Neural cell (in vitro differentiated cells): Measurements from ENCODE around the gene SMAP2. TPM values are rescaled to one million over a fixed set of nuclear protein-coding genes. Genes with fewer than 3 reads are reported as not detected.

Experiments used
- H2AFZ ChIP-seq: fragments of 200-600, 300-800 bp; sonication (generic), shearing (Covaris generic); 2 replicates; pipeline ENCODE4 v1.6.0; 2014; ENCODE audit warnings: low read depth, mild to moderate bottlenecking, antibody characterized with exemption, low read length, moderate library complexity
- H3F3A ChIP-seq: fragments of 200-600 bp; shearing (Covaris generic); 2 replicates; pipeline ENCODE4 v1.6.1; 2016; ENCODE audit warnings: mild to moderate bottlenecking, moderate library complexity, mixed read lengths, antibody characterized with exemption, low read length; ENCODE audit not compliant: insufficient read depth, poor library complexity, severe bottlenecking
- H3K27ac ChIP-seq: fragments of 200-600, 300-800 bp; sonication (generic), shearing (Covaris generic); 2 replicates; pipeline ENCODE4 v1.5.1; 2014; ENCODE audit warnings: mild to moderate bottlenecking, low read length, moderate library complexity
- H3K27me3 ChIP-seq: fragments of 300-800, 200-600 bp; sonication (generic), shearing (Covaris generic); 2 replicates; pipeline ENCODE4 v1.6.0; 2014; ENCODE audit warnings: mild to moderate bottlenecking, low read depth, low read length, moderate library complexity; ENCODE audit not compliant: insufficient read depth
- H3K36me3 ChIP-seq: fragments of 300-800, 200-600 bp; sonication (generic), shearing (Covaris generic); 2 replicates; pipeline ENCODE4 v1.5.1; 2014; ENCODE audit warnings: mild to moderate bottlenecking, antibody characterized with exemption, low read length, moderate library complexity; ENCODE audit not compliant: insufficient read depth
- H3K4me2 ChIP-seq: fragments of 300-800, 200-600 bp; sonication (generic), shearing (Covaris generic); 2 replicates; pipeline ENCODE4 v1.6.0; 2014; ENCODE audit warnings: mild to moderate bottlenecking, low read length
- H3K4me3 ChIP-seq: fragments of 300-800, 200-600 bp; sonication (generic), shearing (Covaris generic); 2 replicates; pipeline ENCODE4 v1.5.1; 2014; ENCODE audit warnings: mild to moderate bottlenecking, low read length, moderate library complexity
- H3K79me2 ChIP-seq: fragments of 200-600 bp; shearing (Covaris generic); replicated peaks from 2 replicates; pipeline ENCODE4 v1.6.0; 2014; ENCODE audit warnings: mild to moderate bottlenecking, low read length, moderate library complexity; ENCODE audit not compliant: insufficient read depth
- H3K9ac ChIP-seq: fragments of 300-800, 200-600 bp; sonication (generic), shearing (Covaris generic); 2 replicates; pipeline ENCODE4 v1.6.1; 2016; ENCODE audit warnings: mild to moderate bottlenecking, low read length, mixed read lengths
- H3K9me2 ChIP-seq: fragments of 200-600 bp; shearing (Covaris generic); 2 replicates; pipeline ENCODE4 v1.6.1; 2016; ENCODE audit warnings: mild to moderate bottlenecking, low read length, mixed read lengths; ENCODE audit not compliant: insufficient read depth
- H3K9me3 ChIP-seq: fragments of 200-600, 300-800 bp; sonication (generic), shearing (Covaris generic); 2 replicates; pipeline ENCODE4 v1.6.1; 2016; ENCODE audit warnings: mild to moderate bottlenecking, mixed run types, low read length, moderate library complexity, mixed read lengths
- H4K20me1 ChIP-seq: fragments of 200-600 bp; shearing (Covaris generic); 2 replicates; pipeline ENCODE4 v1.6.1; 2016; ENCODE audit warnings: mild to moderate bottlenecking, mixed run types; ENCODE audit not compliant: insufficient read depth
- CTCF ChIP-seq: fragments of 450-650 bp; IDR thresholded peaks from 2 replicates; pipeline ENCODE4 v1.5.1; 2014; ENCODE audit warnings: antibody characterized with exemption, mild to moderate bottlenecking, moderate library complexity; ENCODE audit not compliant: poor library complexity, severe bottlenecking
- EP300 ChIP-seq: fragments of 450-650 bp; conservative IDR thresholded peaks from 2 replicates; pipeline ENCODE4 v1.6.1; 2014; ENCODE audit warnings: antibody characterized with exemption, mild to moderate bottlenecking, moderate library complexity; ENCODE audit not compliant: poor library complexity, severe bottlenecking
- EZH2 ChIP-seq: fragments of 200-600, 300-800 bp; shearing (Covaris generic), sonication (generic); IDR thresholded peaks from 2 replicates; pipeline ENCODE4 v1.6.1; 2014; ENCODE audit warnings: antibody characterized with exemption, low read length, borderline replicate concordance, mild to moderate bottlenecking; ENCODE audit not compliant: insufficient read depth, poor library complexity, severe bottlenecking
- MXI1 ChIP-seq: fragments of 450-650 bp; conservative IDR thresholded peaks from 2 replicates; pipeline ENCODE4 v1.6.1; 2014; ENCODE audit warnings: antibody characterized with exemption, mild to moderate bottlenecking; ENCODE audit not compliant: poor library complexity, severe bottlenecking
- POLR2AphosphoS5 ChIP-seq: IDR thresholded peaks from 2 replicates; pipeline ENCODE4 v1.6.1; 2012
- RAD21 ChIP-seq: fragments of 450-650 bp; conservative IDR thresholded peaks from 2 replicates; pipeline ENCODE4 v1.6.1; 2014; ENCODE audit warnings: antibody characterized with exemption, mild to moderate bottlenecking, moderate library complexity
- REST ChIP-seq: IDR thresholded peaks from 2 replicates; pipeline ENCODE4 v1.6.1; 2012; ENCODE audit warnings: borderline replicate concordance
- SMC3 ChIP-seq: fragments of 450-650 bp; conservative IDR thresholded peaks from 2 replicates; pipeline ENCODE4 v1.6.1; 2014; ENCODE audit warnings: antibody characterized with exemption, mild to moderate bottlenecking, moderate library complexity; ENCODE audit not compliant: poor library complexity
- TAF1 ChIP-seq: IDR thresholded peaks from 2 replicates; pipeline ENCODE4 v1.6.1; 2012; ENCODE audit warnings: low read depth
- polyA plus RNA-seq: library from polyadenylated mRNA; depleted of rRNA; stranded (reverse); fragments of >200 nt; gene quantifications from 2 replicates; pipeline ENCODE4 v1.2.3, GENCODE V29; 2014

SMAP2 gene
- polyA plus RNA-seq, 1 donor from 2014 or later = 46.8 TPM

GRCh38 chr1:40372658-40373322 lies 737 bp upstream of the SMAP2 start:
- Histone ChIP-seq H4K20me1 (no peaks in the 10 kb centered on the region), H2AFZ (no peak overlapping the region), H3K27me3 (no peaks in the 10 kb centered on the region), H3K4me3 (peak overlapping the region; percentile 100), H3K9ac (no peak overlapping the region), H3K36me3 (no peaks in the 10 kb centered on the region), H3F3A (peaks cover 11% of the 10 kb centered on the region), H3K9me3 (no peaks in the 10 kb centered on the region), H3K27ac (peak overlapping the region; percentile 10), H3K4me2 (no peak overlapping the region), H3K79me2 (peaks cover 30% of the 10 kb centered on the region), H3K9me2 (no peaks in the 10 kb centered on the region)
- TF ChIP-seq TAF1 (no peak), POLR2AphosphoS5 (no peak), REST (no peak), EP300 (no peak), SMC3 (no peak), CTCF (no peak), EZH2 (no peak), MXI1 (no peak), RAD21 (no peak)

- H3K36me3 ChIP-seq = no peaks in the 10 kb centered on the region
- peaks cover 53% of the 10 kb centered on the region for H3K79me2 ChIP-seq
- H3F3A ChIP-seq = peaks cover 11% of the 10 kb centered on the region
- TF ChIP-seq MXI1 (no peak), CTCF (no peak), EP300 (no peak), SMC3 (no peak), TAF1 (no peak), REST (no peak), EZH2 (no peak), POLR2AphosphoS5 (no peak), RAD21 (no peak)
- H3K9ac ChIP-seq = no peak overlapping the region
- no peaks in the 10 kb centered on the region for H3K27me3 ChIP-seq
- H3K4me2 ChIP-seq = no peak overlapping the region
- no peaks in the 10 kb centered on the region for H3K9me2 ChIP-seq
- no peaks in the 10 kb centered on the region for H3K9me3 ChIP-seq
- H3K4me3 ChIP-seq = no peak overlapping the region
- H4K20me1 ChIP-seq = no peaks in the 10 kb centered on the region
- no peak overlapping the region for H3K27ac ChIP-seq
- H2AFZ ChIP-seq = no peak overlapping the region
Observed at GRCh38 chr1:40377512-40377911, 4.0 kb downstream of the SMAP2 start.
